GM18909 (cell line): ENCODE measurements around the gene RAPGEFL1.
"Not testable (repeated sequence)": the region's sequence is repeated elsewhere in the genome, so short reads cannot be mapped to it uniquely, and the experiment has no call there.

Experiments used
- ATAC-seq: cut with Tn5 transposase; IDR thresholded peaks from one replicate; pipeline ENCODE4 v1.9.1; 2021; ENCODE audit warnings: mild to moderate bottlenecking; ENCODE audit not compliant: unreplicated experiment, poor library complexity

Gene RAPGEFL1

DNA sequence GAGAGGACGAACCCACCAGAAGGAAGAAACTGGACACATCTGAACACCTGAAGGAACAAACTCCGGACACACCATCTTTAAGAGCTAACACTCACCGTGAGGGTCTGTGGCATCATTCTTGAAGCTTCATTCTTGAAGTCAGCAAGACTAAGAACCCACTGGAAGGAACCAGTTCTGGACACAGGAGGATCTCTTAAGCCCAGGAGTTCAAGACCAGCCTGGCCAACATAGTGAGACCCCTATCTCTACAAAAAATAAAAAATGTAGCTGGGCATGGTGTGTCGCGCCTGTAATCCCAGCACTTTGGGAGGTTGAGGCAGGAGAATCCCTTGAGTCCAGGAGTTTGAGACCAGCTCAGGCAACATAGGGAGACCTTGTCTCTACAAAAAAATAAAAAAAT is 21.3 kb downstream of the RAPGEFL1 start:
- ATAC-seq: no peak

GRCh38 chr17:40203131-40203530 is 25.9 kb downstream of the RAPGEFL1 start:
- ATAC-seq: no peak

GRCh38 chr17:40206193-40206592 is 28.9 kb downstream of the RAPGEFL1 start:
- not testable (repeated sequence) for ATAC-seq

DNA sequence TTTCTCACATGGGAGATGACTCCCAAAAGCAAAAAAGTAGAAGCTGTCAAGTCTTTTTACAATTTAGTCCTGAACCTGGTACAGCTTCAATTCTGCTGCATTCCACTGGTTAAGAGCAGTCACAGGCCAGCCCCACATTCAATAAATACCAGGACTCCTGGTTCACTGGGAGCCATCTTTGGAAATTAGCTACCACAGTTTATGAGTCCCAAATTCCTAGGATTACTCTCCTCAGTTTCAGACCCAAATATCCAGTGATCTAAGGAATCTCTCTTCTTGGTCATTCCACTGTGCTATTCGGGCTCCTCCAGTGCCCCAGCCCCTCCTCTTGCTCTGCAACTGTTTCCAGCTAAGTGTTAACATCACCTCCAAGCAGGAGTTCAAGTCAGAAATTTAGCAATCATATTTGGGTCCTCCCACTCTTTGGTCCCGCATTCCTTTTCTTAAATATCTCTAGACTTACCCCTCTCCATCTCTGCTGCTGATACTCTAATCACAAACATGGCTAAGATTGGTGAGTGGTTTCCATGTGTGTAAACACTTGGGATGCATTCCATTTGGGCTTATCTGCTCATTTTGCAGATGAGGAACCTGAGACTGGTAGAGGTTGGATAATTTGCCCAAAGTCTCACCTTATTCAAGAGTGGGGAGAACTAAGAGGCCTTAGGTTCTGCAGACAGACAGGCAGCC is 32.3 kb downstream of the RAPGEFL1 start:
- no peak for ATAC-seq

DNA sequence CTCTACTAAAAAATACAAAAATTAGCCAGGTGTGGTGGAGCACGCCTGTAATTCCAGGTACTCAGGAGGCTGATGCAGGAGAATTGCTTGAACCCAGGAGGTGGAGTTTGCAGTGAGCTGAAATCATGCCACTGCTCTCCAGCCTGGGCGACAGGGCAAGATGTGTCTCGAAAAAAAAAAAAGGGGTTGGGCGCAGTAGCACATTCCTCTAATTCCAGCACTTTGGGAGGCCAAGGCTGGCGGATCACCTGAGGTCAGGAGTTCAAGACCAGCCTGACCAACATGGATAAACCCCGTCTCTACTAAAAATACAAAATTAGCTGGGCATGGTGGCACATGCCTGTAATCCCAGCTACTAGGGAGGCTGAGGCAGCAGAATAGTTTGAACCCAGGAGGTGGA is 36.6 kb downstream of the RAPGEFL1 start:
- not testable (repeated sequence) for ATAC-seq

DNA sequence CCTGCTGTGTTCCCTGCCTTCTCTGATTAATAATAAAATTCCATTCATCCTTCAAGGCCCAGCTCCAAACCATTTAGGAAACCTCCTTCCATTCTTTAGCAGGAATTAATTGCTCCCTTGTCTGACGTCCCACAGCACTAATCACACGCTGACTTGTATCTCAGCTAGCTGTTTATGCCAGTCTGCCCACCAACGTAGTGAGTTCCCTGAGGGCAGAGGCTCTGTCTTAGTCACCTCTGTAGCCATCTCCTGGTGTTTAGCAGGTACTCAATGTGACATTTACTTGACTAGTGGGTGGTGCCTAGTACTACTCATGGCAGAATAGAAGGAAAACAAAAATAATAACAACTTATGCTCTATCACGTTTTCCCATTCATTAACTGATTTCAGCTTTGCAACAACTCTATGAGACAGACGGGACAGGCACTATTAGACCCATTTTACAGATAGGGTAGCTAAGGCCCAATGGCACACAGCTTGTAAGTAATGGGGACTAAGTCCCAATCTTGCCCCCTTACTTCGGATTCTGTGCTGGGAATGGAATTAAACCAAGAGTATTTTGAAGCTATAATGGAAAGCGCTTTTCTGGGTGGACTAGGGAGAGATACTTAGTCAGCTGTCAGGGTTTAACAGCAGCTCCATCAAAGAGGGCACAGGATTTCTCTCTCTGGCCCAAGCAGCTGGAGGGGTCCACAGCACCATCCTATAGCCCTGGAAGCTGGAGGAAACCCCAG is 40.9 kb downstream of the RAPGEFL1 start:
- ATAC-seq: no peak

DNA sequence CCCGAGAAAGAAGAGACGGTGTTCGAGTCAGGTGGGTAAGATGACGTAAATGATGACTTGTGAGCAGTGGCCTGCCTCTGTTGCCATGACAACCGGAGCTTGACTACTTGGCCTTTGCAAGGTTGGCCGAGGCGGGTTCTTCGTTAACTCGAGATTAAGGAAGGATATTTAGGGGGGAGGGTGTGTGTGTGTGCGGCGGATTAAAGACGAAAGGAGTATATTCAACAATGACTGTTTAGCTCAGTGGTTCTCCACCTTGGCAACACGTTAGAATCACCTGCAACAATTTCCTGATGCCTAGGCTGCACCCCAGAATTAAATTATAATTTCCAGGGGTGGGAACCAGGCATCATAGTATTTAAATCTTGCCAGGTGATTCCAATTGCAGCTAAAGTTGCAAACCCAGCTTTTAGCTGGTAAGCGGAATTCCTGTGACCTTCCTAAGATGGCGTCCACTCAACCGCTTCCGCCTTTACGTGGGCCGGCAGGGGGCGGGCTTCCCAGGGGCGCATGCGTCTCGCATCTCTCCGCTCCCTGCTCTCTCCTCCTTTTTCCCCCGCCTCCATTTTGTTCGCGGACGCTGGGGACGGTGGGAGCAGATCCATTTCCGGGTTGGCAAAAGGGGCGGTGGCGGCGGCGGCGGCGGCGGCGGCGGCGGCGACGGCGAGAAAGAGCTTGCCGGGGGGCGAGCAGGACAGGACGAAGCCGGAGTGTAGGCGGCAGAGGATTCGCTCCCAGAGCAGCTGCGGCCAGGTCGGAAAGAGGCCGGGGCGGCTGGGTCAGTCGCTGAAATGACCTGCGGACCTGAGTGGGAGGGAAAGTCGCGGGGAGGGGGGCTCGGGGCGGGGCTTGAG is 41.7 kb downstream of the RAPGEFL1 start, which contains the start of gene WIPF2:
Gene WIPF2, plus strand, starts transcription at position 565 of the 854 bp plus-strand sequence. CDS start 37,156 bp downstream, outside the sequence.
- peak; percentile 89 for ATAC-seq

DNA sequence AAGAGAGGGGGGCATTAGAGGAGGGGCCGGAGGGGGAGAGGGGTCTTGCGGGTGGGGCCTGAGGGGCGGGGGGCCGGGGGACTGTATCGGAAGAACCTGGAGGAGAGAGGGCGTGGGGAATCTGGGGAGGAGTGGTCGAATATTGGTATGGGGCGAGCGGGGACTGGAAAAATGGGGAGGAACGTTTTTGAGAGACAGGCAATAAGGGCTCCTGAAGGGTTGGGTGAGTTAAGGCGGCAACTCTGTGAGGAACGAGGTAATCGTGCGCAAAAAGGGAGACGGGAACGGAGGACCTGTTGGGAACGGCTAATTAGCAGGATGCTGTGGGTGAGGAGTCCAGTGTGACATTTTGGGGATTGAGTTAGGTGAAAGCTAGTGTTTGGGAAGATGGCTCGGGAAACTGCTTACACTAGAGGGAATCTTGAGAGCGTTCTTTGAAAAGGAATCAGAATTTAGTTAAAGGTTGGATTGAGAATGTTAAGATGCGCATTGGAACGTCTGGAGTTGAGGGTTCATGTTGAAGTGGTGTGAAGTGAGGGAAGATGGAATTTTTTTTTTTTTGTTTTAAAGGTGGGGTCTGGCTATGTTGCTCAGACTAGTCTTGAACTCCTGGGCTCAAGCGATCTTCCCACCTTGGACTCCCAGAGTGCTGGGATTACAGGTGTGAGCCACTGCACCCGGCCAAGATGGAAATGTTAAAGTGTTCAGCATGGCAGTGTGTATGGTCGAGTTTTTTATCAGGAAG is 42.5 kb downstream of the RAPGEFL1 start:
- ATAC-seq: peak; percentile 13

DNA sequence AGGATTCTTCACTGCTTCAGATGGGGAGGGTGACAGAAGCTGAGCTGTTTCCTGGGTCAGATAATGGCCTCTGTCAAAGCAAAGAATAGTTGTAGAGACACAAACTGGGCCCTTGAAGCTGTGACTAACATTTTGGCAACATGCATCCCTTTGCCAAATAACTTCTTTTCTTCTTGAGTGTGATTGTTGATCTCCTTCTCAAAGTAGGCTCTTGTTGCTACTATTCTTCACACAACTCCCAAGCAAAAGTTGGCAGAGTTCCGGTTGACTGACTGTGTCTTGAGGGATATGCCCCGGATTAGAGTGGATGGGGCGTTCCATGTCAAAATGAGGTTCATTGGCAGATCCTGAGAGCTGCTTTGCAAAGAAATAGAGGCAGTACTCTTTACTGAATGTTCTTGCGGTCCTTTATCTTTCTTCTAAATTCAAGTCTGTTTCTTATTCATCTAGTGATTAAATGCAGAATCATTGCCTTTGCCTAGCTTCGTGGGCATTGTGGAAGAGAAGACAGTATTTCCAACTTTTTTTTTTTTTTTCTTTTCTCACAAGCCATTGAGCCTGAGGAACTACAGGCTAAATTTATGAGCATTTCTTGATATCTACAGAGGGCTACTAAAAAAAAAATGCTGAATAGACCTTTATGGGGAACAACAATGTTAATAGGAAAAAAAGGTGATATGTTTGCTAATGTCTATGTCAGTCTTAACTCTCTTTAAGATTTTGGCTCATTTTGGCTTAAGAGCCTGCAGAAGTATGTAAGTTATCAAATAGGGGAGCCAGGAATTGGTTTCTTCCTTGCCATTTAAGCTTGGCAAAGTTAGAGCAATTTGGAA is 47.7 kb downstream of the RAPGEFL1 start:
- ATAC-seq: no peak

- ATAC-seq: not testable (repeated sequence)
Measured at GRCh38 chr17:40229146-40229545, 51.9 kb downstream of the RAPGEFL1 start.

GRCh38 chr17:40230670-40231069 is 53.4 kb downstream of the RAPGEFL1 start:
- ATAC-seq: no peak

GRCh38 chr17:40231928-40232327 is 54.7 kb downstream of the RAPGEFL1 start:
- ATAC-seq: not testable (repeated sequence)

GRCh38 chr17:40241252-40241834 is 64.1 kb downstream of the RAPGEFL1 start:
- ATAC-seq: no peak

GRCh38 chr17:40242774-40243173 is 65.5 kb downstream of the RAPGEFL1 start:
- no peak for ATAC-seq

GRCh38 chr17:40243761-40244160 is 66.5 kb downstream of the RAPGEFL1 start:
- no peak for ATAC-seq

- ATAC-seq: no peak
Measured at GRCh38 chr17:40244255-40244654, 67.0 kb downstream of the RAPGEFL1 start.
